GM18951 (cell line): ENCODE measurements around the gene CACNB3.

ENCODE experiments used
- POLR2A ChIP-seq: IDR thresholded peaks from 4 replicates; pipeline ENCODE4 v1.6.1; 2011; ENCODE audit warnings: mild to moderate bottlenecking; ENCODE audit not compliant: insufficient read length, insufficient read depth; ENCODE audit errors: extremely low read depth
- in situ Hi-C: fragments of 300-500 bp; cut with MboI; formaldehyde crosslinking; loops from one replicate; pipeline ENCODE4 v1.12.0; 2022; ENCODE audit warnings: low sequenced_read_pairs, mixed read lengths, inconsistent platforms; ENCODE audit not compliant: unreplicated experiment

Gene CACNB3

DNA sequence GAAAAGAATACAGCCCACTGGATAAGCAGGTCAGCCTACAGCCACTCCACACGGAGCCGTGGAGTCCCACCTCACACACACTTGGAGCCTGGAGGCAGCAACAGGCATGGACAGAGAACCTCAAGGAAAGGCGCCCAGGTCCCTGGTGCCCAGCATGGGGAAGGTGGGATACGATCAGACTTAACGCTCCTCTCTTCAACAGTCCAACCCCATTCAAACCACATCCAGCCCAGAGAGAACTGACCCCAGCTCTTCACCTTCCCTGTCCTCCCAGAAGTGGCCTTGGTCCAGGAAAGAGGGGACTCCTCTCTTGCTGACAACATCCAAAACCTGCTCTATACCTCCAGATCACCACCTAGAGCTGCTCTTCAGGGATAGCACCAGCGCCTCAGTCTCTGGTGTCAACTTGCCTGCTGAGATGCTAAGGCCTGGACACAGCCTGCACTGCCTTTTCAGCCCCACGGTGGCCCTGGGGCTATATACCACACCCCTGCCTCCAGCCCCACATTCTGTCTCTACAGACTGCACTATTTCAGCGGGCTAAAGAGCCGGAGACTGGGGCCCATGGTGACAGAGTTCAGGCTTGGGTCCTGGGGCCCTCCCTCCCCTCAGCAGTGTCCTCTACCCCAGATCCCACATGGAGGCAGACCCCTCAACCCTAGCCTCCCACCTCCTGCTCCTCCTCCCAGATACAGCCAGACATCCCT is 36.4 kb upstream of the CACNB3 start:
- in situ Hi-C loops = no loop called here
- TF ChIP-seq POLR2A = no peak

DNA sequence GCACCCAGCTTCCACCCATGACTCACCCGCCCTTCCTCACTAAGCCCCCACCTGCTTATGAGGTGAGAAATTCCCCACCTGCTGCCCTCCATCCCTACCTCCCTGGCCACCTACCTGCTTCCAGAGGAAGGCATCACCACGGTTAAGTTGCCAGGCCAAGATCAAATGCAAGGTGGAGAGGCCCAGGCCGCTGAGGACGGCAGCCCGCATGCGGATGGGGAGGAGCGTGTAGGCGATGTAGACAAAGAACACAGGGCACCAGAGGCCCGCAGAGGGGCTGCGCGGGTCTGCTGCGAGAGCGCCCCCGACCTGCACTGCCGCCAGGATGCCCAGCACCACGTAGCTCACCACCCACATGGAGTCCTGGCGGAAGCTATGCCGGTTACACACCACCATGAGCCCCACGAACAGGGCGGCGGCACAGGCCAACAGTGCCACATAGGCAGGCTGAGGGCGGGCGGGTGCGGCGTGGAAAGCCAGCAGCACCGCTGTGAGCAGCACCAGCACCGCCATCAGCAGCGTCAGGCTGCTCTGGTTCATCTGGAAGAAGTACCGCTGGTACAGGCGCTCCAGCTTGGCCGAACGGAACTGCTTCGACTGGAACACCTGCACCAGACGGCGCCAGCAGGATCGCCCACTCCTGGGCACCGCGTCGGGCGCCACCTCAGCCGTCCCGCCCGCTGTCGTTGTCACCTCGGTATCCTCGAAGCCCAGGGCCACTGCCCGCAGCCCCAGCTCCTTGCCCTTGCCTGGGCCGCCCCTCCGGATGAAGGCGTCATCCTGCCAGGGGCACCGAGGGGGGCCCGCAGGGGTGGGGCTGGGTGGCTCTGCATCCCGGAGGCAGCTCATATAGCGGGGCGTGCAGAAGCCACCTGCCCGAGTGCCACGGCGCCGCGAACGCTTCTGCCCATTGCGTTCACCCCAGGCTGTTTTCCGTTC is 35.6 kb upstream of the CACNB3 start:
- TF ChIP-seq POLR2A = no peak
- in situ Hi-C loops = no loop called here

DNA sequence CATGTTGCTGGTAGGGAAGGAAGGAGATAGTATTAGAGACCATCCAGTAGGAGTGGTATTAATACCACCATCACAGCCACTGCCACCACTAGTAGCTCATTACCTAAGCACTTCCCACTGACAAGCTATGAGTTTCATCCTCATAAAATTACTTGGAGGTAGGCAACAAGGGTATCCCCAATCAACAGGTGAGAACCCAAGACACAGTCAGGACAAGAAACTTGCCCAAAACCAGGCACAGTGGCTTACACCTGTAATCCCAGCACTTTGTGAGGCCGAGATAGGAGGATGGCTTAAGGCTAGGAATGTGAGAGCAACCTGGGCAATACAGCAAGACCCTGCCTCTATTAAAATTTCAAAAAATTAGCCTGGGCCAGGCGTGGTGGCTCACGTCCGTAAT is 34.9 kb upstream of the CACNB3 start:
- in situ Hi-C loops = no loop called here
- no peak for TF ChIP-seq POLR2A

DNA sequence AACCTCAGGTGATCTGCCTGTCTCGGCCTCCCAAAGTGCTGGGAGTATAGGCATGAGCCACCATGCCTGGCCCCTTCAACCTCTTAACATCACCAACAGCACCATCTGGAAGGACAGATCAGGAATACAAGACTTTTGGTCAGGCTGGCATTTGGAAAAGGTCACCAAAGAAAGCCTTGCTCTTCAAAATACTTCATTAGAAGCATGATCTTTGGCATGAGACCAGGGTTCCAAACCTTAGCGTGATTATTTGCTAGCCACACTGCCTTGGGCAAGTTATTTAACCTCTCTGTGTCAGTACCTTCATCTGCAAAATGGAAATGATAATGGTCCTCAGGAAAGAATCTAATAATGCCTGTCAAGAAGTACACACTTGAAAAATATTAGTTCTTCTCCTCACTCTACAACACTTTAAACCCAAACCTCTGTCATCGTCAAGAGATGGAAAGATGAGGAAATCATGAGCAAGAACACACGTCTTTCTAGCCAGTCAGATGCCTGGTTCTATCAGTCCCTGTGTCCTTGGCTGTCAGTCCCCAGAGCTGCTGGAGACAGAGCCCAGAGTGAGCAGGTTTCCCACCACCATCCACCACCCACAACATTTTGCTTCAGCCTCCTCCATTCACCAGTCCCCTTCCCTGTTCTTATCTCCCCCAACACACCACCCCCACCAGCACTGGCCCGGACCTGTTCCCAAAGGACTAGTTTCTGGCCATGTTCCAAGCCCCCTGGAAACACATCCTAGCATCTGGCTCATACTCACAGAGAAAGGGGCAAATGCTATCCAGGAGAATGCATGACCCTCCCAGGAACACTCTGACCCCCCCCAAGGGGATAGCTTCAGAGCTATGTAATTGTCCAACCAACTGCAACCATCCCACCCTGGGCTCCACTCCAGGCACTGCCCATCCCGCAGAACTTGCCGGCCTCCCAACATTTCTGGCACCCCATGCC is 31.4 kb upstream of the CACNB3 start:
- TF ChIP-seq POLR2A = no peak
- in situ Hi-C loops = no loop called here

GRCh38 chr12:48787791-48788523 is 30.3 kb upstream of the CACNB3 start:
- in situ Hi-C loops = no loop called here

GRCh38 chr12:48788524-48788853 is 29.8 kb upstream of the CACNB3 start:
- in situ Hi-C loops = no loop called here
- no peak for TF ChIP-seq POLR2A

More at GRCh38 chr12:48787791-48788523, 30.3 kb upstream of the CACNB3 start:
- TF ChIP-seq POLR2A = no peak

DNA sequence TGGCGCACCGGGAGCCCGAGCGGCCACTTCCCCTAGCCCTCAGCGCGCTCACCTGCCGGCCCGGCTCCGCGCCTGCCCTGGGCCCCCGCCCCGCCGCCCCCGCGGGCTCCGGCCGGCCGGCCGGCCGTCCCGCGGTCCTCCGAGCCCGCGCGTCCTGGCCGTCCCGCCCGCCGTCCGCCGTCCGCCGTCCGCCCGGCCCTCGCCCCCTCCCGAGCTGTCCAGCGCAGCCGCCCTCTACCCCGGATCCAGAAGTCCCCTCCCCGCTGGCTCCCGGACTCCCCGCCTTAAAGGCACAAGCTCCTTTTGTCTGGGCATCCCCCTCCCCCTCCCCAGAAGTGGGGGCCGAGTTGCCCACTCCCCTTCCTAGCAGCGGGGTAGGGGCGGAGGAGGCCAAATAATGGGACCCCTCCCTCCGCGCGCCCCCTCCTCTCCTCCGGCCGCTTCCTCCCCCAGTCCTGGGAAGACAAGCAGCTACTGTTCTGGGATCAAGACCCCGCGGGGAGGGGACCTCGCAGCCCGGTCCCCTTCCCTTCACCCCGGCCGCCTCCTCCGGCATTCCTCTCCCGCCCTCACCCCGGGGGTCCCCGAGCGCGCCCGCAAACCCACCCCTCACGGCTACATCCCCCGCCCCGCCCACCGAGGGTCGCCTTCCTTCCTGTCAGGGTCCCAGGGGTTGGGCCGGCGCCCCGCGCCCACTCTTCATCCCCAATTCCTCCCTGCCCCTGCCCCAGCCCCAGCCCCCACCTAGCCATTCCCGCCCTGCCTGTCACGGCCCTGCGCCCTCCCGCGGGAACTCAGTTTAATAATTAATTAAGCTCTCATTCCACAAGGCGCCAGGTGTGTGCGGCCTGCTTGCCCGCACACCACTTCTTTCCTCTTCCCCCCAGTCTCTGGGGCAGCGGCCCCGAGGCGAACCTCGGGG is 29.2 kb upstream of the CACNB3 start, which contains the start of gene ADCY6:
ADCY6 (minus strand) TSS at position 236 of the 922 bp plus-strand sequence. CDS start 5,655 bp downstream, outside the sequence.
- in situ Hi-C loops = no loop called here
- peak; percentile 51 for TF ChIP-seq POLR2A

DNA sequence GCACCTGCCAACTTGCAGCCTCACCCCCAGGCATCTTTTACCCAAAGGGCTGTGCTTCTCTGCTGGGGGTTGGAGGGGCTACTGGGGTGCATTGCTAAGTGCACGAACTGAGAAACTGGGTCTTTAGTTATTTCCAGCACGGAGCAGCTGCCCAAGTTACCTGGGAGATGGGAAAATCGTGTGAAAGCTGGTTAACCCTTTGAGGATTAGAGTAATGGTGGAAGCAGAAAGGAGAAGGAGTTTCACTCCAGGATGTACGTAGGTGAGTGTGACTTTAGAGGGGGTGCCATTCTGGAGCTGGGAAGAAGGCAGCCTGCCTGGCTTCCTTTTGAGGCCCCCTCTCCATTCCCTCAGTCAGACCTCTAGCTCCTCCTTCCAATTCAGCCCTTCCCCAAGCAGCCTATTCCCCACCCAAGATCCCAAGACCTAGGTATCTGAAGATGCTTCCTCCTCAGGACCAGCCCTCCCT is 28.4 kb upstream of the CACNB3 start:
- no peak for TF ChIP-seq POLR2A
- in situ Hi-C loops = no loop called here

- in situ Hi-C loops = no loop called here
- TF ChIP-seq POLR2A = no peak
Observed at GRCh38 chr12:48793696-48794095, 24.6 kb upstream of the CACNB3 start.

DNA sequence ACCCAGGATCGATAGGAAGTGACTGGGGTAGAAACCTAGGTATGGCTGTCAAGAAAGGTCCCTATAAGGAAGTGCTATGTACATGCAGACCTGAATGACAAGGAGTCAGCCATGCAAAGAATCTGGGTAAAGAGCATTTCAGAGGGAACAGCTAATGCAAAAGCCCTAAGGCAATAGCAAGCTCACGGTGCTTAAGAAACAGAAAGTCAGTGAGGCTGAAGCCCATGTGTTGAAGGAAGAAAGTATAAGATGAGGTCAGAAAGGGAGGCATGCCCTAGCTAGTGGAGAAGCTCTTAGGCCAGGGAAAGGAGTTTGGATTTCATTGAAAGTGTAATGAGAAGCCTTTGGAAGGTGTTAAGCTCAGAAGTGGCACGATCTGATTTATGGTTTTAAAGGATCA is 23.4 kb upstream of the CACNB3 start:
- in situ Hi-C loops = loop anchor here (5.0 kb wide), 1 partner anchor 43 kb away; no protein-coding TSS in a partner anchor
- no peak for TF ChIP-seq POLR2A
